NCI-H2081 (cell line): Measurements from ENCODE around the gene SLC44A4.
"Not testable (repeated sequence)": the region's sequence is repeated elsewhere in the genome, so short reads cannot be mapped to it uniquely, and the experiment has no call there.

Experiments used
- DNase-seq, 2 experiments: peaks; one replicate each; lab custom pipeline; 2025; lab: John Stamatoyannopoulos, UW

The SLC44A4 gene

GRCh38 chr6:31829633-31830283 is 49.0 kb downstream of the SLC44A4 start:
- peak in 1 of 2 experiments; percentile 48 for DNase-seq

- DNase-seq = peak; percentile 98 to 99
Measured at GRCh38 chr6:31827286-31828079, 51.3 kb downstream of the SLC44A4 start, which contains the start of gene HSPA1B. Gene HSPA1B, plus strand, starts transcription at chr6:31827738. Its CDS starts 213 bp downstream, at chr6:31827951.

DNA sequence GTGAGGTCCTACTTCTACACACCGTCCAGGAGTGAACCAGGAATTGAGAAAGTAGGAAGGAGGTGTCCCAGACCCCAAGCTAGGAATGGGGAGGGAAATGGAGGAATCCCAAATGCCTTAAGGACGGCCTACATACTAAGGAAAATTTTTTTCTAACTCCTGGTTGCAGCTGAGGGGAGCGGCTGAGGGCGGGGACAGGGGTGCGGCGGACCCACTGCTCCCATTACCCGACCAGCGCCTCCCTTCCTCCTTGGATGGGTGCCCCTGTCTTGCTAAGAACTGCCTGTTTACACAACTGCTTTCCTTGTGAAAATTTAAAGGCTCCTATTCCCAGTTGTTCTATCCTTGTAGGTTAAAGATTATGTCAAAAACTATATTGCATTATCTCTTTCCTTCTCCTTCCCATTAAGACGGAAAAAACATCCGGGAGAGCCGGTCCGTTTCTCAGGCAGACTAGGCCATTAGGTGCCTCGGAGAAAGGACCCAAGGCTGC is 52.0 kb downstream of the SLC44A4 start:
- peak in 1 of 2 experiments; percentile 64 for DNase-seq

DNA sequence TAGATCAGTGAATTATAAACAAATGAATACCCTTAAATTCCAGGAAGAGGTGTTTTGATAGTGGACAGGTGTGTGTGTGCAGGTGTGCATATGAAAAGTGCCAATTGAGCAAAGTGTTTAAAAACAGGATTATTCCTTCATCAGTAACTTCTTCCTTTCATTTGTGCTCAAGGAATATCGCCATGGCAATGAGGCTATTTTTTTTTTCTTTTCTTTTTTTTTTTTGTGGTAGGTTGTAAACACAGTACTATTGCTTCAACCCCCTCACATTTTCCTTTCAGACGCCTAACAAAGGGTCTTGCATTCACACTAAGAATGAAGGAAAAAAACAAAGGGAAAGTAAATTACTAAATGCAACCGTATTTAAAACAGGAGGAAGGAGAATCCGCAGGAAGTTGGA is 53.2 kb downstream of the SLC44A4 start:
- DNase-seq = no peak

DNA sequence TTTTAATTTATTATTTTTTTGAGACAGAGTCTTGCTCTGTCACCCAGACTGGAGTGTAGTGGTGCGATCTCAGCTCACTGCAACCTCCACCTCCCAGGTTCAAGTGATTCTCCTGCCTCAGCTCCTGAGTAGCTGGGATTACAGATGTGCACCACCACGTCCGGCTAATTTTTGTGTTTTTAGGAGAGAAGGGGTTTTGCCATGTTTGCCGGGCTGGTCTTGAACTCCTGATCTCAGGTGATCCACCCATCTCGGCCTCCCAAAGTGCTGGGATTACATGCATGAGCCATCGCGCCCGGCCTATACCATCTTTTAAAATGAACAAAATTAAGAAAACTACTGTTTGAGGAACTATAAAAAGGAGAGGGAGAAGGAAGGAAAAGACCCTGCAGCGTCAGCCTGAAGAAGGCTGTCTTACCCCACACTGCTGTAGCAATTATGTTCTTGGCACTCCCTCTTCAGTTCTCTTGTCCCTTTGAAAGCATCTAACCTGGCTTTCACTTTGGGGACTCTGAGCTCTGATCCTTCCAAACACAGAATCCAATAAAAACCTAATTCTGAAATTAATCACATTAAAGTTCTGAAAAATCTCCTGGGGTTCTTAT is 55.1 kb downstream of the SLC44A4 start:
- DNase-seq = not testable (repeated sequence)

GRCh38 chr6:31822036-31822821 is 56.6 kb downstream of the SLC44A4 start:
- peak in 1 of 2 experiments; percentile 51 for DNase-seq

GRCh38 chr6:31821301-31822035 is 57.3 kb downstream of the SLC44A4 start:
- DNase-seq = peak in 1 of 2 experiments; percentile 65

DNA sequence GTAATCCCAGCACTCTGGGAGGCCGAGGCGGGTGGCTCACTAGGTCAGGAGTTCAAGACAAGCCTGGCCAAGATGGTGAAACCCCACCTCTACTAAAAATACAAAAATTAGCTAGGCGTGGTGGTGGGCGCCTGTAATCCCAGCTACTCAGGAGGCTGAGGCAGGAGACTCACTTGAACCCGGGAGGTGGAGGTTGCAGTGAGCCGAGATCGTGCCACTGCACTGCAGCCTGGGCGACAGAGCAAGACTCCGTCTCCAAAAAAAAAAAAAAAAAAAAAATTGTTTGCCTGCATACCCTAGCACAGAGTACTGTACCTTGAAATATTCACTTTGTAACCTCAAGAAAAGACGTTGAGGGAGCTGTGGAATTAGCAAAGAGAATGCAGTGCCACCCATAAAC is 58.4 kb downstream of the SLC44A4 start:
- not testable (repeated sequence) for DNase-seq

DNA sequence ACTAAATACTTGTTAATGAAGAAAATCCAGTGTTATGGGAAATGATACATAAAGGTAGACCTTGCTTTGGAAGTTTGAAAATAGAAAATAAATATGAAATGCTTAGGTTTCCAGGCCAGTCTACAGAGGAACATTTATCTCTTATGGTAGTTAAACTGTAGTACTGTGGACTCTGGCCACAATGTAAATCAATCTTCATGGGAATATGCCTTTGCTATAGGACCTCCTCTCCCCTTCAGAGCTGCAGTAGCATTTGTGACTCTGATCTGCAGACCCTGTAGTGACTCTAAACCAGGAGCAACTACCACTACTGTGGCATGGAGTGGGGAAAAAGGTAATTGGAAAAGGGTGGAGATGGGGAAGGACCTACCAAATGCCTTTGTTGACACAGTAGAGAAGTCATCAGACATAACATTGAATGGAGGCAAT is 58.9 kb downstream of the SLC44A4 start:
- DNase-seq = no peak

DNA sequence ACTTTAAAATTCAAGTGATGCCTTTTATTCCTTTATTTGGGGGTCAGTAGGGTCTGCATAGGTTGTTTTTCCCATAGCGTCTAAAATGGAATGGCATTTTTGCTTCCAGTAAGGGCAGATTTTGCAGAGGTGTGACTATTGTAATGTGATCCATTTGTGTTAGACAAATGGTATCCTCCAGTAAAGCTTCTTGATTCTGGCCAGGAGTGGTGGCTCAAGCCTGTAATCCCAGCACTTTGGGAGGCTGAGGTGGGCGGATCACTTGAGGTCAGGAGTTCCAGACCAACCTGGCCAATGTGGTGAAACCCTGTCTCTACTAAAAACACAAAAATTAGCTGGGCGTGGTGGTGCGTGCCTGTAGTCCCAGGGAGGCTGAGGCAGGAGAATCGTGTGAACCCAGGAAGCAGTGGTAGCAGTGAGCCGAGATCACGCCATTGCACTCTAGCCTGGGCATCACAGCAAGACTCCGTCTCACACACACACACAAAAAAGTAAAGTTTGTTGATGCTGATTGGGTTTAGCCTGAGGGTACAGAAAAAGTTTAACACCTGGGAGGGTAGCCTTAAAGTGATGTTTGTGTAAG is 60.8 kb downstream of the SLC44A4 start:
- not testable (repeated sequence) for DNase-seq

- DNase-seq = not testable (repeated sequence)
Measured at GRCh38 chr6:31817133-31817928, 61.5 kb downstream of the SLC44A4 start.

DNA sequence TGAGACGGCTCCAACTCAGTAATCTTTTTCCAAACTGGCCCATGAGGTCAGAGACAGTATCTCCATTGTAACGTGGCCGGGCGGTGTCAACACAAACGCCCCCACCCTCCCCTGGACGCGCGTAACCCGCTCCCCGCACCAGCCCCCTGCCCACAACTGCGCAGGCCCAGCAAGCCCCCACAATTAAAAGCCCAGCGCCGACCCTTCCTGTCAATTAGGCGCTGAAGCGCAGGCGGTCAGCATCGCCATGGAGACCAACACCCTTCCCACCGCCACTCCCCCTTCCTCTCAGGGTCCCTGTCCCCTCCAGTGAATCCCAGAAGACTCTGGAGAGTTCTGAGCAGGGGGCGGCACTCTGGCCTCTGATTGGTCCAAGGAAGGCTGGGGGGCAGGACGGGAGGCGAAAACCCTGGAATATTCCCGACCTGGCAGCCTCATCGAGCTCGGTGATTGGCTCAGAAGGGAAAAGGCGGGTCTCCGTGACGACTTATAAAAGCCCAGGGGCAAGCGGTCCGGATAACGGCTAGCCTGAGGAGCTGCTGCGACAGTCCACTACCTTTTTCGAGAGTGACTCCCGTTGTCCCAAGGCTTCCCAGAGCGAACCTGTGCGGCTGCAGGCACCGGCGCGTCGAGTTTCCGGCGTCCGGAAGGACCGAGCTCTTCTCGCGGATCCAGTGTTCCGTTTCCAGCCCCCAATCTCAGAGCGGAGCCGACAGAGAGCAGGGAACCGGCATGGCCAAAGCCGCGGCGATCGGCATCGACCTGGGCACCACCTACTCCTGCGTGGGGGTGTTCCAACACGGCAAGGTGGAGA is 63.6 kb downstream of the SLC44A4 start, which contains the start of the genes HSPA1A and HSPA1L:
Gene HSPA1A, plus strand, starts transcription at position 519 of the 814 bp plus-strand sequence. Its CDS starts 214 bp downstream, at position 733.
Gene HSPA1L, minus strand, starts transcription at position 259 of the 814 bp plus-strand sequence. CDS start 3,311 bp downstream, outside the sequence.
- peak; percentile 94 to 96 for DNase-seq

DNA sequence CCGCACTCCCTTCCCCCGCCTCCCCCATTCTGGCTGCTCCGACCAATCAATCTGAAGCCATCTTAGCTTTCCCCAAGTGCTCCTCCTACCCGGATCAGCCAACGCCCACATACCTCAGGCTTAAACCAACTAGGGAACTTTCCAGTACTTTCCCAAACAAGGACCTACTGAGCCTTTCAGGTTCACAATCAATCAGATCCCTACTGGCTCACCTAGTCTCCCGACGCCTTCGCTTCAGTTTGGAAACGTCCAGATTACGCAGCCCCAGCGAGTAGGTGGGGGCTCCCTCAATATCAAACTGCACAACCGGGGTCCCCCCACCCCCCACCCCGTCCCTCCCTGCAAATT is 64.1 kb downstream of the SLC44A4 start:
- peak; percentile 91 to 92 for DNase-seq

- no peak for DNase-seq
Measured at GRCh38 chr6:31813465-31813849, 65.3 kb downstream of the SLC44A4 start.
